ENCODE data around the gene STRN4. TPM values are rescaled to one million over a fixed set of nuclear protein-coding genes. Genes with fewer than 3 reads are reported as not detected.
A peak's percentile ranks its signal among the peaks of the same experiment; 100 is the strongest.

STRN4 gene
- total and polyA plus RNA-seq, 8 donors: 54.2 to 97.9 (median 79.0) TPM

DNA sequence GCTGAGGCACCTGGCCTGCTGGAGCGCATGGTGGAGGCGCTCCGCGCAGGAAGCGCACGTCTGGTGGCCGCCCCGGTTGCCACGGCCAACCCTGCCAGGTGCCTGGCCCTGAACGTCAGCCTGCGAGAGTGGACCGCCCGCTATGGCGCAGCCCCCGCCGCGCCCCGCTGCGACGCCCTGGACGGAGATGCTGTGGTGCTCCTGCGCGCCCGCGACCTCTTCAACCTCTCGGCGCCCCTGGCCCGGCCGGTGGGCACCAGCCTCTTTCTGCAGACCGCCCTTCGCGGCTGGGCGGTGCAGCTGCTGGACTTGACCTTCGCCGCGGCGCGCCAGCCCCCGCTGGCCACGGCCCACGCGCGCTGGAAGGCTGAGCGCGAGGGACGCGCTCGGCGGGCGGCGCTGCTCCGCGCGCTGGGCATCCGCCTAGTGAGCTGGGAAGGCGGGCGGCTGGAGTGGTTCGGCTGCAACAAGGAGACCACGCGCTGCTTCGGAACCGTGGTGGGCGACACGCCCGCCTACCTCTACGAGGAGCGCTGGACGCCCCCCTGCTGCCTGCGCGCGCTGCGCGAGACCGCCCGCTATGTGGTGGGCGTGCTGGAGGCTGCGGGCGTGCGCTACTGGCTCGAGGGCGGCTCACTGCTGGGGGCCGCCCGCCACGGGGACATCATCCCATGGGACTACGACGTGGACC, 9.7 kb upstream of the STRN4 start:
- intact Hi-C loops (cut with DNase I): loop anchor here (5.0 to 10.0 kb wide), 3 partner anchors 86 to 231 kb away; no protein-coding TSS in a partner anchor
- H3K4me1 ChIP-seq: peaks cover 8 to 31% of the 10 kb centered on the region in 2 donors
- H3K4me3 ChIP-seq: no peak overlapping the region
- no peak for ATAC-seq
- H3K9me3 ChIP-seq: no peaks in the 10 kb centered on the region
- no peaks in the 10 kb centered on the region for H3K27me3 ChIP-seq
- no peak for TF ChIP-seq CTCF (IDR thresholded peaks at IDR 0.05)
- DNase-seq: no peak
- H3K36me3 ChIP-seq: peaks cover 0 to 23% of the 10 kb centered on the region in 2 donors
- no peak overlapping the region for H3K27ac ChIP-seq

DNA sequence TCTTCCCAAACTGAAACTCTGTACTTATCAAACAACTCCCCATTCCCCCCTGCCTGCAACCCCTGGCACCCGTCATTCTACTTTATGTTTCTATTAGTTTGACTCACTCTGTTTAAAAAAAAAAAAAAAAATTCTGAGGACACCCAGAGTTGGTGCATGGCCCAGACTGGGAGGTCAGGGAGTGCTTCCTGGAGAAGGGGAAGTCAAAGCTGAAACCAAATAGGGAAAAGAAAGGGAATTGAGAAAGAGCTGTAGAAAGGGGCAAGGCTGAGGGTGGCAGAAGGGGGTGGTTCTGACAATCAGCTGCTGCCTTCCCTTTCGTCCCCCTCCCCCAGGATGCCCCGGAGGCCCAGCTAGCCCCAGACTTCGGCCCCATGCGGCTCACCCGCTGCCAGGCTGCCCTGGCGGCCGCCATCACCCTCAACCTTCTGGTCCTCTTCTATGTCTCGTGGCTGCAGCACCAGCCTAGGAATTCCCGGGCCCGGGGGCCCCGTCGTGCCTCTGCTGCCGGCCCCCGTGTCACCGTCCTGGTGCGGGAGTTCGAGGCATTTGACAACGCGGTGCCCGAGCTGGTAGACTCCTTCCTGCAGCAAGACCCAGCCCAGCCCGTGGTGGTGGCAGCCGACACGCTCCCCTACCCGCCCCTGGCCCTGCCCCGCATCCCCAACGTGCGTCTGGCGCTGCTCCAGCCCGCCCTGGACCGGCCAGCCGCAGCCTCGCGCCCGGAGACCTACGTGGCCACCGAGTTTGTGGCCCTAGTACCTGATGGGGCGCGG, 9.0 kb upstream of the STRN4 start:
- Histone ChIP-seq H3K4me3 (no peak overlapping the region), H3K36me3 (peaks cover 0 to 23% of the 10 kb centered on the region in 2 donors), H3K4me1 (peaks cover 8 to 31% of the 10 kb centered on the region in 2 donors), H3K27me3 (no peaks in the 10 kb centered on the region), H3K27ac (peak overlapping the region in 1 of 2 donors; percentile 33), H3K9me3 (no peaks in the 10 kb centered on the region)
- peak in 1 of 4 donors; percentile 81 for DNase-seq
- ATAC-seq: peak; percentile 34
- TF ChIP-seq CTCF (IDR thresholded peaks at IDR 0.05): no peak
- intact Hi-C loops (cut with DNase I): loop anchor here (5.0 to 10.0 kb wide), 3 partner anchors 87 to 232 kb away; no protein-coding TSS in a partner anchor

GRCh38 chr19:46753420-46754155, 7.3 kb upstream of the STRN4 start:
- H3K27me3 ChIP-seq: no peaks in the 10 kb centered on the region
- no peak overlapping the region for H3K27ac ChIP-seq
- peak; percentile 16 to 38 for TF ChIP-seq CTCF (IDR thresholded peaks at IDR 0.05)
- no peak overlapping the region for H3K4me3 ChIP-seq
- no peaks in the 10 kb centered on the region for H3K9me3 ChIP-seq
- peaks cover 0 to 23% of the 10 kb centered on the region in 2 donors for H3K36me3 ChIP-seq
- peaks cover 8 to 25% of the 10 kb centered on the region in 2 donors for H3K4me1 ChIP-seq
- ATAC-seq (peak; percentile 52), DNase-seq (peak in 2 of 4 donors; percentile 50 to 76)
- intact Hi-C loops (cut with DNase I): loop anchor here in 1 of 2 donors (10.0 kb wide), 1 partner anchor 91 kb away; no protein-coding TSS in a partner anchor

DNA sequence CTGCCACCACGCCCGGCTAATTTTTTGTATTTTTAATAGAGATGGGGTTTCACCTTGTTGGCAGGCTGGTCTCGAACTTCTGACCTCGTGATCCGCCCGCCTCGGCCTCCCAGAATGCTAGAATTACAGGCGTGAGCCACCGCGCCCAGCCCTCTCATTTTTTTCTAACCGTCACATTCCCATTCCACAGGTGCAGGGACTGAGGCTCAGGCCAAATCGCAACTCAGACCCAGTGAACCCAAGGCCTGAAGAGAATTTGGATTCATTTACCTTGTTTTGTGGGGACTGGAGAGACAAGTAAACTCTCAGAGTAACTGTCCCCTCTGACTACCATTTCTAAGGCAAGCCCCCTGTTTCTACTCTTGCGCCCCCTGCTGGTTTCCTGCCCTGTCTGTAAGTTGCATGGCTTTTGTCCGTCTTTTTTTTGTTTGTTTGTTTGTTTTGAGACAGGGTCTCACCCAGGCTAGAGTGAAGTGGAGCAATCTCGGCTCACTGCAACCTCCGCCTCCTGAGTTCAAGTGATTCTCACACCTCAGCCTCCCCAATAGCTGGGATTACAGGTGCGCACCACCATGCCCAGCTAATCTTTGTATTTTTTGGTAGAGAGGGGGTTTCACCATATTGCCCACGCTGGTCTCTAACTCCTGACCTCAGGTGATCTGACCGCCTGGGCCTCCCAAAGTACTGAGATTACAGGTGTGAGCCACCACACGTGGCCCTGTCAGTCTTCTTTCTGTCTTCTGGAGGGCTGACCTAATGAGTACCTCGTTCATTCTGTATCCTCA, 2.3 kb upstream of the STRN4 start:
- TF ChIP-seq CTCF (IDR thresholded peaks at IDR 0.05): peak; percentile 63 to 81
- no peak overlapping the region for H3K4me3 ChIP-seq
- DNase-seq (peak in 2 of 4 donors; percentile 46 to 84), ATAC-seq (peak; percentile 13)
- intact Hi-C loops (cut with DNase I): no loop called here
- peaks cover 5 to 37% of the 10 kb centered on the region in 2 donors for H3K4me1 ChIP-seq
- H3K27me3 ChIP-seq: no peaks in the 10 kb centered on the region
- no peaks in the 10 kb centered on the region for H3K36me3 ChIP-seq
- no peak overlapping the region for H3K27ac ChIP-seq
- no peaks in the 10 kb centered on the region for H3K9me3 ChIP-seq

Measured in left lung (tissue), 10 donors.